Inflammatory macrophage treated with lipopolysaccharide for 4 hours (primary cell): ENCODE measurements around the gene LRRC71.

Experiments
- DNase-seq: peaks from one replicate; pipeline ENCODE4 v3.0.0-alpha.2; 2020

Gene LRRC71

GRCh38 chr1:156928043-156928602, 7.7 kb downstream of the LRRC71 start:
- DNase-seq = no peak

- DNase-seq = no peak
Measured at GRCh38 chr1:156929596-156930238, 9.3 kb downstream of the LRRC71 start.

DNA sequence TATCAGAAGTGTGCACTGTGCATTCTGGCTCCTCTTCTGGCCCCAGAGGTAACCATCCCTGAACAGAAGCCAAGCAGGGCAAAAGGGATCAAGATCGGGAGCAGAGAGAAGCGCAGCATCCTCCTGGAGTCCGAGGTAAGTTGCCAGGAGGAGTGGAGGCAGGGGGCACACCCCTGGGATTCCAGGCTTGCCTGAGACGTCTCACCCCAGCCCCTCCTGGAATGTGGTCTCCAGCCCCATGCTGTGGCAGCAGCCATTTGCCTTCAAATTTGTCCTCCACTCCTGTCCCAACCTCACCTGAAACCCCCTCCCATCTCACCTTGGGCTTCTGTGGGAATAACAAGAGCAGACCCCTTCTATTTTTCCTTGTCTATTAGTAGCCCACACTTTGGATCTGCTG, 10.1 kb downstream of the LRRC71 start:
- no peak for DNase-seq

- DNase-seq = peak; percentile 71
Measured at GRCh38 chr1:156931211-156931952, 10.9 kb downstream of the LRRC71 start.

DNA sequence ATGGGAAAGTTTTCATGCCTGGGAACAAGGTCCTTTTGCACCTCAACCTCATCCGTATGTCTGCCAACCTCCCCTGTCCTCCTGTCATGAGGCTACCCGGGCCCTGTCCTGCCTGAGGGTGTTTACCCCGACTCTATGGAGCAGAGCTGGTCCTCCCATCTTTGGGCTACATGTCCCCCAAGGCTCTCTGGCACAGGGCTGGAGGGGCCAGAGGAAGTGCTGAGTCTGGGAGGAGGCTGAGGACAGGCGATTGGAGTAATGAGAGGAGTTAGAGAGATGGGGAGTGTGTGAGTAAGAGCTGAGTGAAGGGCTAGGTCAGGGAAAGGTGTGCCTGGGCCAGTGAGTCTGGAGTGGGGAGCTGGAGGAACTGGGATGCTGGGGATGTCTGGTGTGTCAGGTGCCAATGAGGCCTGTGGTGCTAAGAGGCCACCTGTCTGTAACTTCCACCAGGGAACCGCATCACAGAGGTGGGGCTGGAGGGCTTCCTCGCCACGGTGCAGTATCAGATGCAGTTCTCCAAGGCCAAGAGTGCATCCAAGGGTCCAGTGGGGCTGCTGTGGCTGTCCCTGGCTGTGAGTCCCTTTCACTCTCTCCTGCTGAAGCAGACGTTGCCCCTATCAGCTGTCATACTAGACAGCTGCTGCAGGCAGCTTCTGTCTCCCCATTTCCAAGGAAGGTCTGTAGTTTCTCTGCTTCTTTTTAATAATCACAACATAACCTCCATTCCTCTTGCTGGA, 11.7 kb downstream of the LRRC71 start:
- no peak for DNase-seq

DNA sequence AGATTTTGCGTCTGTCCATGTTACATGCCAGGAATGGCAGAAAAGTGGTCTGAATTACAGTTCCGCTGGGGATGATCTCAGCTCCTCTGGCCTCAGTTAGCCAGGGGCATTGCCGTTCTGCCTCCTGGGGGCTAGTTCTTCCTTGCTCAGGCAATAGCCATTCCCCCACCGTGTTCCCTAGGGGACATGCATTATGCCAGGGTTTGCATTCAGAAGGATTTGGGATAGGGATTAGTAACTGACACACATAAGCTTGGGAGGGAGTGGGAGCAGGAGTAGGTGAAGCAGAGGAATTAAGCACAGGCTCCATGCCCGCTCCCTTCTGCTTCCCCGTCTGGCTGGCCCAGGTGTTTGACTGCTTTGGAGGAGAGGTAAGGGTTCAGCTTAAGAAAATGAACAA, 12.7 kb downstream of the LRRC71 start:
- no peak for DNase-seq

DNA sequence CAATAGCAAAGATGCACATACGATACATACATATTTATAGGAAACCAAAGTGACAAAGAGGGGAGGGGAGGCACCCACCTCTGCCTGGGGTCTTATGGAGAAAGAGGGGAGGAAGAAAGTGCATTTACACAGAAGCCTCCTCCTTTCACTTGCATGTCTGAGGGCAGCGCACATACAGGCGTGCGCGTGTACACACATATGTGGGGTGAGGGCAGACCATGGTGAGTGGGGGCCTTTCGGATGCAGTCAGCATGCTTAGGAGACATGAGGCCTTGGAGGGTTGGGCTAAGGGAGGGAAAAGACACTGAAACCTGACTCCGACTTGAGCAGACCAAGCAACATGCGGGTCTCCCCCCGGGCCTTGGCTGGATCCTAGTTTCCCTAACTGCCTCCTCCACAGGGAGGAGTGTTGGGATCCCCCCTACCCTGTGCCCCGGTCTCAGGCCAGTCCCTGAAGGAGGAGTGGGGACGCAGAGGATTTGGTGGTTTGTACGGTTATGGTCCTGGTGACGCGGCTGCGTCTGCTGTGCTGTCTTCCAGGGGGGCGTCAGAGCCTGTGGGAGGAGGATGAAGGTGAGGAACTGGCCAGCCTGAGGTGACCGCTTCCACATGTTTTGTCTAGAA, 15.2 kb downstream of the LRRC71 start:
- no peak for DNase-seq

GRCh38 chr1:156936191-156936590, 15.8 kb downstream of the LRRC71 start:
- no peak for DNase-seq

DNA sequence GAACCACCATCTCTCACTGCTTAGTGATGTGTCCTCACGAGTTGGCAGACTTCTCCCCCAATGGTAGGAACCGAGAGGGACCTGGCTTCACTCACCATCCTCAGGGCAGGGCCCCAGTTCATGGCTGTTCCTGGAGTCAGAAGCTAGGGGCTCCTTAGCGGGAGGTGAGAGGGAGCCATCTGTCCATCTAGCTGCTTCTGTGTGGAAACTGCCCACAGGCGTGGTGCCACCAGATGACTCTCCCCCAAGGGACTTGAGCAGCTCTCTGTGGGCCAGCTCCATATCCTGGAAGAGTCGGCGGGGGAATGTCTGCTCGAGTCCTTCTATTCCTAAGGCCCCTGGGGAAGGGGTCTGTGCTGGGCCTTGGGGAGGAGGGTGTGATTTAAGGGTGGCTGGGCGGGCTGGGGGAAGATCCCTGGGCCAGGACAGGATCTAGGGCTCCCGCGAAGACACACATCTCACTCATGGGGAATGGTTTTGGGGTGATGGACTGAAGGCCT, 16.3 kb downstream of the LRRC71 start:
- no peak for DNase-seq

DNA sequence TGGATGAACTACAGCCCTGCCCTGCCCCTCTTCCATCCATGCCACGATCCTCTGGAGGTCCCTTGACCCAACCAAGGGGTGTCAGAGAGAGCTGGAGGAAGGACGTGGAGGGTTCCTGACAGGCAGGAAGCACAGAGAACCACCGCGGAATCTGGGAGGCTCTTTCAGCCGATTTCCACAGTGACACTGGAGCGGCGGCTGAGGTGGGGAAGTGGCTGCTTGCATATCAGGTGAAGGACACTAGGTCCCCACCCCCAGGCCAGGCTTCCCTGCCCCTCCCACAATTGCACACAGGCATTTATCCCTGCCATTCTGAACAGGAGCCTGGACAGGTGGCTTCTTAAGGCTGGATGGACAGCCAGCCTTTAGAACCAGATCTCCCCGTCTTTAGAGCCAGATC, 17.5 kb downstream of the LRRC71 start:
- no peak for DNase-seq

- DNase-seq = no peak
Measured at GRCh38 chr1:156938813-156939212, 18.4 kb downstream of the LRRC71 start.

DNA sequence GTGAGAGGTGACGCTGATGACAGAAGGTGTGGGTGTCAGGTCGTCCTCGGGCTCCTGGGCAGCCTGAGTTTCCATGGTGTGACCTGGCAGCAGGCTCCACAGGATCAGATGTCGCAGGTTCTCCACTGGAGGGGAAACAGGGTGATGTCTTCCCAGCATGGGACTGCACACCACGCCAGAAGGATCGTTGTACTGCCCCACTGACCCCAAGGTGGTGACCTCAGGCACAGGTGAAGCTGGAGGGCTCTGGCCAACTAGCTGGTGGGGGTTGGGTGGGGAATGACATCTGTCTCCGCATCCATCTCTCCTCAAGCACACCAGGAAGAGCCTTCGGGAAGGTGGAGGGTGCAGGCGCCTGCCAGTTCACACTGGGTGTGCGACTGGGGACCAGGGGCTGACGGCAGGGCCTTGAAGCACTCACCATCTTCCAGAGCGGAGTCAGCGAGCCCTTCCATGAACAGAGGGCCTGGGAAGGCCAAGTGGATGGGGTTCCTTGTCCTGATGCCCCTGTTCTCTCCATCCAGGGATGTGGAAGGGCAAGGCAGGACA, 19.4 kb downstream of the LRRC71 start:
- no peak for DNase-seq

GRCh38 chr1:156941675-156942074, 21.2 kb downstream of the LRRC71 start:
- no peak for DNase-seq

DNA sequence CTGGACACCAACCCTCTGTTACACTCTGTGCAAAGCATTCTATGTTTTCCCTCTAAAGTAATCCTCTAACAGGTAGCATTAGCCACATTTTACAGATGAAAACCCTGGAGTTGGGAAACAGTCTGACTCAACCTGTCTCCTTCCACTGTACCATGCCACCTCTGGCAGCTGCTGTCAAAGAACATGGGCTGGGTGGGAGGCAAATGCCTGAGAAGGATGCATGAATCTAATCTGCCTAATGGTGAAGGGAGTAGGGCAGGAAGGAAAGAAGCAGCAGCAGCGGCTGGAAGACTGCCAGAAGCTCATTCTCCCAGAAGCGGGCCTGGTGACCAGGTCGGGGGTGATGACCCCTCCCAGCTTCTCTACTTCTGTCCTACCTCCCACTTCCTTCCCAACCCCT, 21.7 kb downstream of the LRRC71 start:
- no peak for DNase-seq

DNA sequence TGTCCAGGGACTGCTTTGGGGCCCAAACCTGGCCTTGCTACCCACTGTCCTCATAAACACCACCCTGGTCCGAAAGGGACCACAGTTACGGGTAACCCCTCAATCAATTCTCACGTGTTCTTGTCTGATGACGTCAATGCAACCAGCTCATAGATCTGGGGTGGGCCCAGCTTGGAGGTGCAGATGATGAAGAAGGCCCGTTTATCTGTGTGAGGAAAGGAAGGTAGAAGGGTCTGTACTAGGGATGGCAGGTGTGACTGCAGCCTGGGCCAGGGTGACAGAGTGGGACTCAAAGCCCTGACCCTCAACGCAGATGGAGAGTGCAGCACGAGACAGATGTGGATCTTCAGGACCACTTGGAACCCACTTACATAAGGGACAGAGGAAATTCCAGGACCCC, 22.1 kb downstream of the LRRC71 start:
- DNase-seq = no peak

DNA sequence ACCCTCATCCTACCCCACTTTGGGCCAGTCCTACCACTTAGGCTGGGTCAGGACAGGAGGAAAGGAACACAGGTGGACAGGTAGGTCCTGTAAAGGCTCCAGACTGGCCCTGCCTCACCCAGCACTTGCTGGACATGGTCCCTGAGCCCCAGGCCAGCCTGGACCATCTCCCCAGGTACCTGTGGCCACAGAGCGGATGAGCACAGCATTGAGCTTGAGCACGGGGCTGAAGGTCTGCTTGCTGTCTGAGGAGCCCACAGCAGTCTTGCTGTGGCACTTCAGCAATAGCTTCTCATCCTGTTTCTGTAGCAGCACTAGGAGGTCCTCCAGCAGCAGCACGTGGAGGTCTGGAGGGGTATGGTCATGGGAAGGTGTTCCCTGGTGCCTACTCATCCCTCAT, 23.3 kb downstream of the LRRC71 start:
- no peak for DNase-seq

- DNase-seq = no peak
Measured at GRCh38 chr1:156944268-156944667, 23.8 kb downstream of the LRRC71 start.

DNA sequence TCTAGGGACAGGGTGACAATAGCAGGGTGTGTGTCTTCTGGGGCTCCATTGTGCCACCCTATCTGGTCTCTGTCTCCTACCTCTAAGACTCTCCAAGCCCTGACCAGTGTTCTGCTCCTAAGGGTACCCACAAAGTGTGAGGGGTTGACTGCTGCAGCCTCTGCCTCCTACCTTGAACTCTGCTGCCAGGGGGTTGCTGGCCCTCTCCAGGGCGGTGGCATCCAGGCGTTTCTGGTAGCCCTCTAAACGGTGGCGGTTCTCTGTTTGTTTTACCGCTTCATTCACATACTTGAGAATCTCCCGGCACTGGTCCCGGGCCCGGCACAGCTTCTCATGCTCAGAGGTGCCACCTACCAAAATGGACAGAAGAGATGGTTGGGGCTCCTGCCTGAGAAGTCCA, 24.4 kb downstream of the LRRC71 start:
- DNase-seq = no peak

- no peak for DNase-seq
Measured at GRCh38 chr1:156945881-156946661, 25.6 kb downstream of the LRRC71 start.

GRCh38 chr1:156947127-156947526, 26.7 kb downstream of the LRRC71 start:
- DNase-seq = no peak

- no peak for DNase-seq
Measured at GRCh38 chr1:156947818-156948525, 27.5 kb downstream of the LRRC71 start.
